NCI-H2196 (cell line): ENCODE data around the gene HGS.

ENCODE experiments used
- DNase-seq: peaks from one replicate; lab custom pipeline; 2025; ENCODE audit not compliant: unreplicated experiment; lab: John Stamatoyannopoulos, UW

HGS gene

DNA sequence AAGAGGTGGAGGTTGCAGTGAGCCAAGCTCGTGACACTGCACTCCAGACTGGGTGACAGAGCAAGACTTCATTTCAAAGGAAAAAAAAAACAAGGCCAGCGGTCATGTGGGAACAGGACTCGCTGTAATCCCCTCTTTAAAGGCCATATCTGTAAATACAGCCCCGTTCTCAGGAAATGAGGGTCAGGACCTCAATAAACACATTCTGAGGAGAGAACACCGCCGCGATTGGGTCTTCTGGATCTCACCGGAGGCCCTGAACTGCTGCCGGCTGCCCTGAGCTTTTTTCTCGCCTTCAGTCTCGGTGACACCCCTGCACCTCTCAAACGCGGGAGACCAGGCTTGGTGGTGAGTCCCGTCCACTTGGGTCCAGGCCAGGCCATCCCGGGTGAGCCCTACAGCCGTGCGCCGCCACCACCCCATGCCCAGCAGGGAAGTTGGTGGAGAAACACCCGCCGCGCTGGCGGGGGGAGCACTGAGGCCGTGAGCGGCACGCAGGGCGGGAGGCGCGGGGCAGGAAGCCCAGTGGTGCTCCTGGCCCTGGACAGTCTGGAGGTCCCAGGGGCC lies 56.7 kb downstream of the HGS start:
- no peak for DNase-seq

DNA sequence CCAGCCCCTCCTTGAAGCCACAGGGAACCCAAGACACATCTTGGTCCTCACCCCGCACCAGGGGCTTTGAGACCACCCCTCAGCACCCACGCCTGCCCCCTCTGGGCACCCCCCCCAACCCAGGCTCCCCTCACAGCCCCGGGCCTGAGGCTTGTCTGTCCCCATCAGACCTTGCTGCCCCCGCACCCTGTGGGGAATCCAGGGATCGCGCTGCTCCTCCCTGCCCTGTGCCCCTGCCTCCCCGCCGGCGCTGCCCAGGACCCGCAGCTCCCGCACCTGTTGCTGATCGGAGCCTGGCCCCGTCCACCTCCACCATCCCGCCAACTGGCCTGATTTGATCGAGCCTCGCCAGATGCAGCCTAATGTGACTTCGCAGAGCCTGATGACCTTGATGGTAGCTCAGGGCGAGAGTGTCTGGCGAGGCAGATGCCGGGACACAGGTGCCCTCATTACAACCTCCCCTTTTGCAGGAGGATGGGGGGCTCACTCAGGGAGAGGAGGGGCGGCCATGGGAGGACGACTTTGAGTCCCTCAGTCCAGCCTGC lies 57.3 kb downstream of the HGS start:
- DNase-seq = no peak

DNA sequence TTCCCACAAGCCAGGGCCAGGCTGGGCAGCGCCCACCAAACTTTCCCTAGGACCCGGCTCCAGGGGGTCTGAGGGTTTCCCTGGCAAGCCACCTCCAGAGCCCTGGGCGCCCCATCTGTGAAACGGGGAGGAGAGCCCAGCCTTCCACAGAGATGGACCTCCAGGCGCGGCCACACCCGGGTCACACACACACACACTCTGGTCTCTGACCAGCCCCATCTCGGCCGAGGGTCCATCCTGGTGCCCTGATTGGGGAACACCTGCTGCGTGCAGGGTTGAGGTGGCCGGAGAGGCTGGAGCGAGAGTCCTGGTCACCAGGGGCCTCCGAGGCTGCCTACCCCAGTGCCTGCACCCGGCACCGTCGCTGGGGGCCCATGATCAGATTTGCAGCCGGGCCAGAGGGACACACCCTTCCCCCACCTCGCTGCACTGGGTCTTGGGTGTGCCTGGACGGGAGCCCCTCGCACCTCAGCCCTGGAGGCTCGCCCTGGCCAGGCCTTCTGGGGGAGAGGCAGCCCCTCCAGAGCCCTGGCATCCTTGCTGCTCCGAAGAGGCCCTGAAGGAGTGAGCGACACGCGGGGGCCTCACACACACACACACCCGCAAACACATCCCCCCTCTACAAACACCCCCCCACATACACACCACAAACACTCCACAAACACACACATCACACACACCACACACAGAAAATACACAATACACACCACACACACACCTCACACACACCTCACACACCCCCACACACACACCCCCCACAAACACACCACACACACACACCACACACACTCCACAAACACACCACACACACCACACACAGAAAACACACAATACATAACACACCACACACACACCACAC lies 58.0 kb downstream of the HGS start:
- DNase-seq = no peak
